ENCODE data around the gene SNUPN. TPM values are rescaled to one million over a fixed set of nuclear protein-coding genes. Genes with fewer than 3 reads are reported as not detected.

The SNUPN gene
- total RNA-seq, 1 experiment from 2014 or later = 19.2 TPM

- H3K27me3 ChIP-seq (ENCODE audit: control insufficient read depth, insufficient read depth, low read length) = no peaks in the 10 kb centered on the region
- DNase-seq = no peak
- H3K36me3 ChIP-seq (replicated peaks; ENCODE audit: control insufficient read depth, insufficient read depth, low read length) = peaks cover 9% of the 10 kb centered on the region
- H3K4me3 ChIP-seq (ENCODE audit: insufficient read depth, low read depth, low read length) = no peak overlapping the region
These were observed 3.0 kb downstream of the SNUPN start for GRCh38 chr15:75622505-75622904.

- DNase-seq = no peak
These were observed 4.6 kb downstream of the SNUPN start for GRCh38 chr15:75620841-75621391.

GRCh38 chr15:75620058-75620820 is 5.3 kb downstream of the SNUPN start:
- peaks cover 19% of the 10 kb centered on the region for H3K36me3 ChIP-seq (replicated peaks; ENCODE audit: control insufficient read depth, insufficient read depth, low read length)

More at GRCh38 chr15:75620841-75621391, 4.6 kb downstream of the SNUPN start:
- H3K27me3 ChIP-seq (ENCODE audit: control insufficient read depth, insufficient read depth, low read length) = no peaks in the 10 kb centered on the region
- H3K36me3 ChIP-seq (replicated peaks; ENCODE audit: control insufficient read depth, insufficient read depth, low read length) = peaks cover 17% of the 10 kb centered on the region
- no peak overlapping the region for H3K4me3 ChIP-seq (ENCODE audit: insufficient read depth, low read depth, low read length)

GRCh38 chr15:75616766-75617165 is 8.8 kb downstream of the SNUPN start:
- peaks cover 19% of the 10 kb centered on the region for H3K36me3 ChIP-seq (replicated peaks; ENCODE audit: control insufficient read depth, insufficient read depth, low read length)
- H3K27me3 ChIP-seq (ENCODE audit: control insufficient read depth, insufficient read depth, low read length) = no peaks in the 10 kb centered on the region
- DNase-seq = no peak
- no peak overlapping the region for H3K4me3 ChIP-seq (ENCODE audit: insufficient read depth, low read depth, low read length)

More at GRCh38 chr15:75620058-75620820, 5.3 kb downstream of the SNUPN start:
- no peak overlapping the region for H3K4me3 ChIP-seq (ENCODE audit: insufficient read depth, low read depth, low read length)
- no peak for DNase-seq
- no peaks in the 10 kb centered on the region for H3K27me3 ChIP-seq (ENCODE audit: control insufficient read depth, insufficient read depth, low read length)

GRCh38 chr15:75606711-75607699 is 18.5 kb downstream of the SNUPN start:
- H3K27me3 ChIP-seq (ENCODE audit: control insufficient read depth, insufficient read depth, low read length) = no peaks in the 10 kb centered on the region
- no peak for DNase-seq
- H3K36me3 ChIP-seq (replicated peaks; ENCODE audit: control insufficient read depth, insufficient read depth, low read length) = peaks cover 15% of the 10 kb centered on the region
- H3K4me3 ChIP-seq (ENCODE audit: insufficient read depth, low read depth, low read length) = no peak overlapping the region

- no peak for DNase-seq
- H3K4me3 ChIP-seq (ENCODE audit: insufficient read depth, low read depth, low read length) = no peak overlapping the region
- H3K27me3 ChIP-seq (ENCODE audit: control insufficient read depth, insufficient read depth, low read length) = no peaks in the 10 kb centered on the region
- H3K36me3 ChIP-seq (replicated peaks; ENCODE audit: control insufficient read depth, insufficient read depth, low read length) = peaks cover 16% of the 10 kb centered on the region
These were observed 19.5 kb downstream of the SNUPN start for GRCh38 chr15:75606026-75606425.

- DNase-seq = no peak
- peaks cover 11% of the 10 kb centered on the region for H3K36me3 ChIP-seq (replicated peaks; ENCODE audit: control insufficient read depth, insufficient read depth, low read length)
- H3K27me3 ChIP-seq (ENCODE audit: control insufficient read depth, insufficient read depth, low read length) = no peaks in the 10 kb centered on the region
- H3K4me3 ChIP-seq (ENCODE audit: insufficient read depth, low read depth, low read length) = no peak overlapping the region
These were observed 26.1 kb downstream of the SNUPN start for GRCh38 chr15:75599401-75599800.

GRCh38 chr15:75598361-75598760 is 27.2 kb downstream of the SNUPN start:
- H3K27me3 ChIP-seq (ENCODE audit: control insufficient read depth, insufficient read depth, low read length) = no peaks in the 10 kb centered on the region
- no peak for DNase-seq
- H3K36me3 ChIP-seq (replicated peaks; ENCODE audit: control insufficient read depth, insufficient read depth, low read length) = peaks cover 11% of the 10 kb centered on the region
- H3K4me3 ChIP-seq (ENCODE audit: insufficient read depth, low read depth, low read length) = no peak overlapping the region

- Histone ChIP-seq H3K36me3 (replicated peaks; ENCODE audit: control insufficient read depth, insufficient read depth, low read length) (peaks cover 11% of the 10 kb centered on the region), H3K4me3 (ENCODE audit: insufficient read depth, low read depth, low read length) (no peak overlapping the region), H3K27me3 (ENCODE audit: control insufficient read depth, insufficient read depth, low read length) (no peaks in the 10 kb centered on the region)
- peak; percentile 58 for DNase-seq
These were observed 27.7 kb downstream of the SNUPN start for GRCh38 chr15:75597667-75598341.

- H3K36me3 ChIP-seq (replicated peaks; ENCODE audit: control insufficient read depth, insufficient read depth, low read length) = peaks cover 11% of the 10 kb centered on the region
- no peak for DNase-seq
- H3K27me3 ChIP-seq (ENCODE audit: control insufficient read depth, insufficient read depth, low read length) = no peaks in the 10 kb centered on the region
- no peak overlapping the region for H3K4me3 ChIP-seq (ENCODE audit: insufficient read depth, low read depth, low read length)
These were observed 28.7 kb downstream of the SNUPN start for GRCh38 chr15:75596703-75597345.

GRCh38 chr15:75594276-75594675 is 31.2 kb downstream of the SNUPN start:
- no peak for DNase-seq
- H3K36me3 ChIP-seq (replicated peaks; ENCODE audit: control insufficient read depth, insufficient read depth, low read length) = peaks cover 3% of the 10 kb centered on the region

GRCh38 chr15:75591655-75592364 is 33.7 kb downstream of the SNUPN start:
- no peak for DNase-seq
- H3K36me3 ChIP-seq (replicated peaks; ENCODE audit: control insufficient read depth, insufficient read depth, low read length) = peaks cover 2% of the 10 kb centered on the region; the same call in 1 of the 2 replicates
- no peaks in the 10 kb centered on the region for H3K27me3 ChIP-seq (ENCODE audit: control insufficient read depth, insufficient read depth, low read length)
- no peak overlapping the region for H3K4me3 ChIP-seq (ENCODE audit: insufficient read depth, low read depth, low read length)

More at GRCh38 chr15:75594276-75594675, 31.2 kb downstream of the SNUPN start:
- Histone ChIP-seq H3K4me3 (ENCODE audit: insufficient read depth, low read depth, low read length) (no peak overlapping the region), H3K27me3 (ENCODE audit: control insufficient read depth, insufficient read depth, low read length) (no peaks in the 10 kb centered on the region)

GRCh38 chr15:75590239-75590638 is 35.3 kb downstream of the SNUPN start:
- Histone ChIP-seq H3K27me3 (ENCODE audit: control insufficient read depth, insufficient read depth, low read length) (no peaks in the 10 kb centered on the region), H3K36me3 (replicated peaks; ENCODE audit: control insufficient read depth, insufficient read depth, low read length) (no peaks in the 10 kb centered on the region), H3K4me3 (ENCODE audit: insufficient read depth, low read depth, low read length) (no peak overlapping the region)
- no peak for DNase-seq
